WI38 (cell line): ENCODE data around the gene LCOR.

ENCODE experiments used
- H3K4me3 ChIP-seq: 2 replicates; pipeline ENCODE4 v1.5.1; 2011; ENCODE audit warnings: low read depth, mild to moderate bottlenecking, control low read depth, low read length
- CTCF ChIP-seq: IDR thresholded peaks from 2 replicates; pipeline ENCODE4 v1.5.1; 2012; ENCODE audit warnings: low read depth, mild to moderate bottlenecking, control low read depth, low read length

The LCOR gene

GRCh38 chr10:97017474-97017903 is 185.4 kb downstream of the LCOR start:
- no peak for TF ChIP-seq CTCF
- H3K4me3 ChIP-seq: no peak overlapping the region

DNA sequence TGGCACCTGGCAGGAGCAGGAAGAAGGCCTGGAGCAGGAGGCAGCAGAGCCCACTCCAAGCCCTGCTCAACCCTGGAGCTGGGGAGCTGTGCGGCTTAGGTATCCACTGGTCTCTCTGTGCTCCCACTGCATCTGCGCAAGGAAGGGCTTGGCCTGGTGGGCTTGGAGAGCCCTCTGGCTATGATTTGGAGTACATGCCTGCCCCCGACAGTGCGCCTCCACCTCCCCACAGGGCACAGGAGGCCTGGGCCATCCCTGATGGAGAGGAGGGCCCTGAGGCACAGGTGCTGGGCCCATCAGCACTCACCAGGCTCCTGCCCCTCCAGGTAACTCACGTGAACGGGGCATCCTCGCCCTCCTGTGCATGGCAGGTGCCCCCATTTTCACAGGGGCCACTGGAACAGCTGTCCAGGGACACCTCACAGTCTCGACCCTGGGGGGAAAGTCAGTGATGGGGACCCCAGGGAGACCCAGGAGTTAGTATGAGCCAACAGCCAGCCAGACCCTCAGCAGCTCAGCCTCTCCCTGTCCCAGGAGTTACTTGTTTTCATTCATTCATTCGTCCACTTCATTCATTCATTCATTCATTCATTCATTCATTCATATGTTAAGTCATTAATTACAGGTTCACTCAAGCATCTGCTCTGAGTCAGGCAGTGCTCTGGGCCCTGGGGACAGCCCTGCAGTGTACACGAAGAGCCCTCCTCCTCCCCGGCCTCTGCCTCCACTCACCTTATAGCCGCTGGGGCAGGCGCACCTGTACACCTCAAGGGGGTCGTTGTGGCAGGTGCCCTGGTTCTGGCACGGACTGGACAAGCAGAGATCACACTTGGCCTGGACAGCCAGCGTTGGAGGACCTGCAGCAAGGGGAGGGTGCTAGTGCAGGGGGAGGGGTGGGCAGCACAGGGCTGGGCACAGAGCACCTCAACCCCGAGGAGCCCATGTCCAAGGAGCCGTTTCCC is 186.4 kb downstream of the LCOR start:
- TF ChIP-seq CTCF: no peak
- H3K4me3 ChIP-seq: no peak overlapping the region

DNA sequence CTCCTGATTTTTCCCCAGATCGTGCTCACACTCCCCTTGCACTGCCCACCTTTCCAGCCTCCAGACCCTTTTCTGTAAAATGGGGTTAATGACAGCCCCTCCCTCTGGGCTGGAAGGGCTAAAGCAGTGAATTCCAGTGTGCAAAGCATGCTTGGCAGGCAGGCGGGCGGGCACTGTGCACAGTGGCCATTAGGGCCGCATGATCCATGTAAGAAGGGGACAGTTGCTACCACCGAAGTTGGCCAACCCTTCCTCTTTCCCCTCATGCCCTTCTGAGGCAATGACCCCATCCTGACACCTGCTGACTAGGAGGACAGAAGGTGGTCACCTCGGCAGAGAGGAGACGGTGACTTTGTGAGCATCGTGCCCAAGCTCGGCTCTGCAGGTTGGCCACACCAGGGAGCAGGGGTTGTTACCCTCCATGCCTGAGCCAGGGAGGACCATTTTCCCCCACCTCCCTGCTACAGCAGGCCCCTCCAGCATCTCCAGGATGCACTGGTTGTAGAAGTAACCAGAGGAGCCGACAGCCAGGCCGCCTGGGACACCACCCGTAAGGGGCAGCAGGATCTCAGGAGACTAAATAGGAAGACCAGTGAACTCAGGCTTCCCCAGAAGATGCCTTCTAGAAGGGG is 187.2 kb downstream of the LCOR start:
- TF ChIP-seq CTCF: no peak
- no peak overlapping the region for H3K4me3 ChIP-seq

DNA sequence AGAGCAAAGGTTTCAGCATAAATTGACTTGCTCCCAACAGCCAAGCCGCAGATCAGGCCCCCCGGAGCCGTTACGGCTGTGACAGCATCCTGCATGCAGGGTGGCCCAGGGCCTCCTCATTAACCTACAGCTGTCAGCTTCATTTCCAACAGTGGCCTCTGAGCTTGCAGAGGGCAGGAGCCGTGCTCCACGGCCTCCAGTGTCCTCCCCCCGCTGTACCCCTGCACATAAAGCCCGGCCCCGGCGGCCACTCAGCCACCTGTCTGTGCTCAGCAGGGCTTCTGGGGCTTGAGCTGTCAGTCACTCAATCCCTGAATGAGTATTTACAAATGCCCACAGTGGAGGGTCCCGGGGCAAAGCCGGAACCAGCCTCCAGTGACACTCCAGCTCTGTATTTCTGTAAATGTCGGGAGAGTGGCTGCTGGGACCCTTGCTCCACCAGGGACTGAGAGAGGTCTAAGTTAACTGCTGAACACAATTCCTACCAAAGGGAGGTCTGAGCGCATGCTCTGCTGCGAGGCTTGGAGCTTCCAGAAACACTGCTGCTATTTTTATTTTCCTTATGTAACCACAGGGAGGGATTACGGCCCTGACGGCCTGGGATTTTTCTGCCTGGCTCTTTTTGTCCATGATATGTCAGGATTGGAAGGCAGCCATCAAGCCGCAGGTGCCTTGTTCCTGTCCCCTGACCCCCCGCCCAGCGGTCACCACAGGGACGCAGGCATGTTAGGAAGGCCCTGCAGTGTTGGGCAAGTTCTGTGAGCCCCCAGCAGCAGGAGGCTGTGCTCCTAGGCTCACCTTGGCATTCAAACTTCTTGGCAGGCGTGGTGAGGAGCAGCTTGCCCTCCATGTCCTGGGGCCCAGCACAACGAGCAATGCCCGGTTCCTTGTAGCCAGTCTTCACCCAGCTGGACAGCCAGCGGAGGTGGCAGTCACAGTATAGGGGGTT is 188.6 kb downstream of the LCOR start:
- TF ChIP-seq CTCF: no peak
- no peak overlapping the region for H3K4me3 ChIP-seq

- H3K4me3 ChIP-seq: no peak overlapping the region
- TF ChIP-seq CTCF: no peak
Measured at GRCh38 chr10:97022616-97023015, 190.5 kb downstream of the LCOR start.

- no peak overlapping the region; the same call in 1 of the 2 replicates for H3K4me3 ChIP-seq
- TF ChIP-seq CTCF: no peak
Measured at GRCh38 chr10:97023401-97024167, 191.5 kb downstream of the LCOR start.
